PC-3 (cell line): ENCODE data around the gene SEMA3F. TPM values are rescaled to one million over a fixed set of nuclear protein-coding genes. Genes with fewer than 3 reads are reported as not detected.

Source experiments
- ATAC-seq: fragments of 200-7000 bp; cut with Tn5 transposase; 2 replicates; pipeline ENCODE4 v1.9.1; 2020; ENCODE audit warnings: mild to moderate bottlenecking, moderate library complexity
- Bru-seq: library from RNA; stranded (reverse); fragments of 400-500 nt; gene quantifications from one replicate; lab custom pipeline; 2021; lab: Mats Ljungman, UMichigan
- BruChase-seq, 2 experiments: library from RNA; stranded (reverse); fragments of 400-500 nt; gene quantifications; one replicate each; lab custom pipeline; 2021; lab: Mats Ljungman, UMichigan
- BruUV-seq: library from RNA; stranded (reverse); fragments of 400-500 nt; replicated peaks from 2 replicates; lab custom pipeline; 2021; lab: Mats Ljungman, UMichigan
- CTCF ChIA-PET: fragments of 300-600 bp; sonication (Branson Sonifier 250); formaldehyde crosslinking; loops from one replicate; lab custom pipeline; 2022; ENCODE audit warnings: antibody characterized with exemption; lab: Charles Lee
- POLR2A ChIA-PET: fragments of 300-600 bp; sonication (Branson Sonifier 250); formaldehyde crosslinking; loops from one replicate; lab custom pipeline; 2022; ENCODE audit warnings: antibody characterized with exemption; ENCODE audit not compliant: unreplicated experiment; lab: Charles Lee
- DNase-seq: peaks from one replicate; pipeline ENCODE4 v3.0.0-alpha.2; 2015
- H2AFZ ChIP-seq: fragments of 300-600 bp; sonication (generic); 2 replicates; pipeline ENCODE4 v1.6.0; 2016; ENCODE audit warnings: antibody characterized with exemption, low read length
- H3F3A ChIP-seq: fragments of 300-600 bp; sonication (generic); one replicate; pipeline ENCODE4 v1.6.0; 2017; ENCODE audit warnings: antibody characterized with exemption, low read length, control low read depth, mild to moderate bottlenecking; ENCODE audit not compliant: unreplicated experiment
- H3K27ac ChIP-seq: fragments of 300-600 bp; sonication (generic); 2 replicates; pipeline ENCODE4 v1.5.1; 2016; ENCODE audit warnings: mild to moderate bottlenecking, low read length
- H3K27me3 ChIP-seq: fragments of 300-600 bp; sonication (generic); 2 replicates; pipeline ENCODE4 v1.6.1; 2016; ENCODE audit warnings: low read length, mixed read lengths
- H3K36me3 ChIP-seq: fragments of 300-600 bp; sonication (generic); 2 replicates; pipeline ENCODE4 v1.6.1; 2016; ENCODE audit warnings: low read depth, mixed run types, low read length, mixed read lengths
- H3K4me1 ChIP-seq: fragments of 300-600 bp; sonication (generic); 2 replicates; pipeline ENCODE4 v1.5.1; 2016; ENCODE audit warnings: low read length; ENCODE audit not compliant: insufficient read depth
- H3K4me2 ChIP-seq: fragments of 300-600 bp; sonication (generic); 2 replicates; pipeline ENCODE4 v1.6.0; 2016; ENCODE audit warnings: low read length
- H3K4me3 ChIP-seq: fragments of 300-600 bp; sonication (generic); 2 replicates; pipeline ENCODE4 v1.5.1; 2016; ENCODE audit warnings: mild to moderate bottlenecking, low read length, mixed read lengths
- H3K79me2 ChIP-seq: fragments of 300-600 bp; sonication (generic); 2 replicates; pipeline ENCODE4 v1.6.1; 2017; ENCODE audit warnings: low read length, mixed read lengths
- H3K9ac ChIP-seq: fragments of 300-600 bp; sonication (generic); 2 replicates; pipeline ENCODE4 v1.6.0; 2016; ENCODE audit warnings: mild to moderate bottlenecking, low read length
- H3K9me2 ChIP-seq: fragments of 300-600 bp; sonication (generic); replicated peaks from 2 replicates; pipeline ENCODE4 v1.6.1; 2016; ENCODE audit warnings: mixed run types, low read length, mixed read lengths
- H3K9me3 ChIP-seq: fragments of 300-600 bp; sonication (generic); 2 replicates; pipeline ENCODE4 v1.6.1; 2016; ENCODE audit warnings: low read length, mixed read lengths
- H4K20me1 ChIP-seq: fragments of 300-600 bp; sonication (generic); 2 replicates; pipeline ENCODE4 v1.6.1; 2016; ENCODE audit warnings: low read length, mixed read lengths
- EZH2 ChIP-seq: fragments of 300-600 bp; sonication (generic); IDR thresholded peaks from one replicate; pipeline ENCODE4 v1.6.1; 2017; ENCODE audit warnings: antibody characterized with exemption, mild to moderate bottlenecking, low read length; ENCODE audit not compliant: unreplicated experiment
- EZH2phosphoT487 ChIP-seq: fragments of 300-600 bp; sonication (generic); IDR thresholded peaks from 2 replicates; pipeline ENCODE4 v1.6.1; 2018; ENCODE audit warnings: mild to moderate bottlenecking, antibody characterized with exemption, low read length, borderline replicate concordance
- intact Hi-C: fragments of 100-400 bp; cut with micrococcal nuclease; formaldehyde crosslinking; loops from 2 replicates; pipeline ENCODE4 v1.9.0; 2023
- long read RNA-seq: library from polyadenylated mRNA; unstranded; transcript quantifications from one replicate; pipeline ENCODE4 v2.0.0, GENCODE V29; 2021; ENCODE audit not compliant: unreplicated experiment
- total RNA-seq: library from RNA; depleted of rRNA; stranded (reverse); fragments of >200 nt; gene quantifications from 2 replicates; pipeline ENCODE4 v1.2.3, GENCODE V29; 2014; rRNA removed
- TF ChIP-seq, protein P1 (sequence below): fragments of 300-600 bp; sonication (generic); conservative IDR thresholded peaks from 2 replicates; pipeline ENCODE4 v1.5.1; 2017; ENCODE audit warnings: antibody characterized with exemption, low read depth, mild to moderate bottlenecking, low read length

Gene SEMA3F
- total RNA-seq (47.3 and 50.5 TPM in 2 replicates), Bru-seq, nascent RNA (percentile 83 among the genes with signal in this experiment), BruChase-seq, experiment 1, labeled RNA remaining after a 6-hour chase (percentile 84 among the genes with signal in this experiment), BruChase-seq, experiment 2, labeled RNA remaining after a 2-hour chase (percentile 78 among the genes with signal in this experiment)
- long read RNA-seq, transcript SEMA3F-201 (19 exons, 3,802 nt), result major isoform, 9 of 141 reads
- long read RNA-seq, partial matches to known transcripts, result 74 of 141 reads
- long read RNA-seq, other reads (novel, unspliced or antisense), result 58 of 141 reads

DNA sequence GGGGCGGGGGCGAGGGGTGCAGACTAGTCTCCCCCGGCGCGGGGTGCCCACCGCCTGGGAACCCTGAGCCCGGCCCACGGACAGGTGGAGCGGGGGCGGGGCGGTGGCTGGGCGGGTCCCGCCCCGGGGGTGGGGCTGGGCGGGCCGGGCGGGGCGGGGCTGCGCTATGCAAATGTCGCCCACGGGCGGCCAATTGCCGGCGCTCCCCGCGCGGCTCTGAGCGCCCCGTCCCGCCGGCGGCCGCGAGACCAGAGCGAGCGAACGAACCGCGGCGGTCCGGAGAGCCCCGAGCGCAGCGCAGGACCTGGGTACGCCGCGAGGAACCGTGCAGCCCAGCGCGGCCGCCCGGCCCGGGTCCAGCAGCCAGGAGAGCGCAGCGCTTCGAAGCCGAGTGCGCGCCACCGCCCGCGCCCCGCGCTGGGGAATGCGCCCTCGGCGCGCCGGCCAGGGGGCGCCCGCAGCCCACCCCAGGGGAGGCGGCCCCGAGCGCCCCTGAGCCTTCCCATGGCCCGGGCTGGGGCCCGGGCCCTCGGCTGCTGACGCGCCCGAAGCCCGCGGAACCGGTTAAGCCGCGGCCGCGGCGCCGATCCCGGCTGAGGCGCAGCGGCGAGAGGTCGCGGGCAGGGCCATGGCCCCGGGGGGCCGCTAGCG, at the start of gene SEMA3F:
Gene SEMA3F, plus strand, starts transcription at position 485 of the 651 bp plus-strand sequence. CDS start 4,299 bp downstream, outside the sequence.
- H2AFZ ChIP-seq, result peak within 1 kb of the TSS; percentile 62
- H3K4me2 ChIP-seq, result peak within 1 kb of the TSS; percentile 98
- TF ChIP-seq EZH2 (no peak), EZH2phosphoT487 (no peak)
- TF ChIP-seq, protein P1, sequence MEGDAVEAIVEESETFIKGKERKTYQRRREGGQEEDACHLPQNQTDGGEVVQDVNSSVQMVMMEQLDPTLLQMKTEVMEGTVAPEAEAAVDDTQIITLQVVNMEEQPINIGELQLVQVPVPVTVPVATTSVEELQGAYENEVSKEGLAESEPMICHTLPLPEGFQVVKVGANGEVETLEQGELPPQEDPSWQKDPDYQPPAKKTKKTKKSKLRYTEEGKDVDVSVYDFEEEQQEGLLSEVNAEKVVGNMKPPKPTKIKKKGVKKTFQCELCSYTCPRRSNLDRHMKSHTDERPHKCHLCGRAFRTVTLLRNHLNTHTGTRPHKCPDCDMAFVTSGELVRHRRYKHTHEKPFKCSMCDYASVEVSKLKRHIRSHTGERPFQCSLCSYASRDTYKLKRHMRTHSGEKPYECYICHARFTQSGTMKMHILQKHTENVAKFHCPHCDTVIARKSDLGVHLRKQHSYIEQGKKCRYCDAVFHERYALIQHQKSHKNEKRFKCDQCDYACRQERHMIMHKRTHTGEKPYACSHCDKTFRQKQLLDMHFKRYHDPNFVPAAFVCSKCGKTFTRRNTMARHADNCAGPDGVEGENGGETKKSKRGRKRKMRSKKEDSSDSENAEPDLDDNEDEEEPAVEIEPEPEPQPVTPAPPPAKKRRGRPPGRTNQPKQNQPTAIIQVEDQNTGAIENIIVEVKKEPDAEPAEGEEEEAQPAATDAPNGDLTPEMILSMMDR, result no peak
- no peaks in the 10 kb centered on the region for H3F3A ChIP-seq
- no peaks in the 10 kb centered on the region for H3K27me3 ChIP-seq
- H3K4me1 ChIP-seq, result peaks cover 37% of the 10 kb centered on the region
- no peak within 1 kb of the TSS for H3K27ac ChIP-seq
- no peaks in the 10 kb centered on the region for H3K9me3 ChIP-seq
- H3K4me3 ChIP-seq, result peak within 1 kb of the TSS; percentile 81
- H3K79me2 ChIP-seq, result peaks cover 34% of the 10 kb centered on the region
- intact Hi-C loops, result loop anchor here (1.0 to 5.0 kb wide), 3 partner anchors 34 to 72 kb away; no protein-coding TSS in a partner anchor
- DNase-seq, result peak; percentile 85
- CTCF ChIA-PET, result no interaction called here
- H4K20me1 ChIP-seq, result 0 out of 2 replicates have a peak, but pooled peaks cover 10% of the 10 kb centered on the region
- no peaks in the 10 kb centered on the region for H3K9me2 ChIP-seq
- H3K9ac ChIP-seq, result peak within 1 kb of the TSS; percentile 82
- H3K36me3 ChIP-seq, result no peaks in the 10 kb centered on the region
- no TSS peak for BruUV-seq
- POLR2A ChIA-PET, result no interaction called here
- ATAC-seq, result peak; percentile 71

DNA sequence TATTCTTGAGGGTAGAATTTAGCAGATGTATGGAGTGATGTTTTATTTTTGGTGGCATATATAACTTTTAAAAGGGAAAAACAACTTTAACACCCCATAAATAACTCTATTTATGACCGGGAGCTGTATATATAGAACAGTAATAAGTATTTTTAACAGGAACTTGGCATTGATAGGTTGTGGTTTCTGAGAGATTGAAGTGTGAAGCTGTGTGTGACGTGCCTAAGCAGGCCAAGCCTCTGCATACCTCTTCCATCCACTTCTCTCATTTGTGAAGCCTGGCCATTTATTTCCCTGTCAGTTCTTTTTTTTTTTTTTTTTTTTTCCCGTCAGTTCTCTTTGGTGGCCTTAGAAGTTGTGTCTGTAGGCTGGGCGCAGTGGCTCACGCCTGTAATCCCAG, 43.4 kb upstream of the SEMA3F start:
- CTCF ChIA-PET, result interaction anchor here (0.6 kb wide), 1 partner anchor 309 kb away, joined by 3 read pairs; no protein-coding TSS in a partner anchor
- H3K9ac ChIP-seq, result no peak overlapping the region
- no peak for TF ChIP-seq EZH2
- POLR2A ChIA-PET, result no interaction called here
- intact Hi-C loops, result no loop called here
- no peaks in the 10 kb centered on the region for H3K9me2 ChIP-seq
- no peak overlapping the region for H2AFZ ChIP-seq
- H3K36me3 ChIP-seq, result peaks cover 90% of the 10 kb centered on the region
- no peaks in the 10 kb centered on the region for H3F3A ChIP-seq
- ATAC-seq (no peak), DNase-seq (no peak)
- H4K20me1 ChIP-seq, result 0 out of 2 replicates have a peak, but pooled peaks cover 9% of the 10 kb centered on the region
- H3K9me3 ChIP-seq, result no peaks in the 10 kb centered on the region
- no peaks in the 10 kb centered on the region for H3K4me1 ChIP-seq
- H3K4me3 ChIP-seq, result no peak overlapping the region
- H3K27ac ChIP-seq, result no peak overlapping the region
- H3K4me2 ChIP-seq, result no peak overlapping the region
- H3K27me3 ChIP-seq, result no peaks in the 10 kb centered on the region
- no TSS peak for BruUV-seq
- no peaks in the 10 kb centered on the region for H3K79me2 ChIP-seq

DNA sequence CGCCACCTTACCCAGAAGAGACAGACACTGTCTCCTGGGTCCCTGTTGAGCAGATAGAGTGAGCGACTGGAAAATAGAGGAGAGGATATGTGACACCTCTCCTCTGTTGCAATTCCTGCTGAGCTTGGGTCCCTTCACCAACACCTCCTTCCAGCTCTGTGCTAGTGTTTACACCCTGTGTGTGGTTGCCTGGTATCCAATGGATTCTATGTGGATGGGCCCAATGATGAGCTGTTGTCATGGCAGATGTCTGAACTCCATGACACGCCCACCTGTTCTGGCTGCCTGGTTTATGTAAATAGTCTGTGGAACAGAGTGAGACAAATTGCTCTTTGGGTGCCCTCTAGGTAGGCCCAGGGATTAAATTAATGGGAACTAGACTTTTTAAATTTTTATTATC, 42.7 kb upstream of the SEMA3F start:
- DNase-seq (no peak), ATAC-seq (peak; percentile 50)
- Histone ChIP-seq H3K36me3 (peaks cover 90% of the 10 kb centered on the region), H3K9me2 (no peaks in the 10 kb centered on the region), H3K27me3 (no peaks in the 10 kb centered on the region), H3K4me2 (no peak overlapping the region), H3K27ac (no peak overlapping the region), H3K79me2 (no peaks in the 10 kb centered on the region), H3F3A (no peaks in the 10 kb centered on the region), H3K4me3 (no peak overlapping the region), H4K20me1 (0 out of 2 replicates have a peak, but pooled peaks cover 9% of the 10 kb centered on the region), H3K9ac (no peak overlapping the region), H2AFZ (no peak overlapping the region), H3K9me3 (no peaks in the 10 kb centered on the region), H3K4me1 (no peaks in the 10 kb centered on the region)
- ChIA-PET POLR2A (interaction anchor here (0.5 kb wide), 1 partner anchor 112 kb away, joined by 18 read pairs; no protein-coding TSS in a partner anchor), CTCF (interaction anchor here (0.6 kb wide), 1 partner anchor 310 kb away, joined by 3 read pairs; no protein-coding TSS in a partner anchor)
- TF ChIP-seq, protein P1, result no peak
- TF ChIP-seq EZH2phosphoT487 (no peak), EZH2 (no peak)
- BruUV-seq, result no TSS peak
- intact Hi-C loops, result no loop called here
